Measurements from ENCODE around the gene FOXP2. TPM values are rescaled to one million over a fixed set of nuclear protein-coding genes. Genes with fewer than 3 reads are reported as not detected.

Gene FOXP2
- total and polyA plus RNA-seq, 2 of the 4 experiments (the other 2 are of a cell fraction), result 0.89 to 1.1 TPM

DNA sequence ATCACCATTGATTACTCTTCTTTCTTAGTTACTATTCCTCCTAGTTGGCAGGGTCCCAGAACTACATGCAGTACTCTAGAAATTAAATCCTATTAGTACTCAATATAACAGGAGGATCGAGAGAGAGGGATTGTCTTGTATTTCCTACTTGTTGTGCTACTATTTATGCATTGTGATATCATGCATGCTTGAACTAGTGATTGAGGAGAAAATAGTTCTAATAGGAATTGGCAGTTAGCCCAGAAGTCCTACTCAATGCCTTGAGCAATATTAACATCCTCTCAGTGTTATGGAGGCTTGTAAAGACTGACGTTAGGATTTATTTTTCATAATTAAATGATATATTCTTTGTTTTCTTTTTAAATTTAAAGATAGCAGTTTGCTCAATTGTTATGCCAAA is 67.4 kb downstream of the FOXP2 start:
- no peaks in the 10 kb centered on the region for H3K9me3 ChIP-seq (ENCODE audit: control insufficient read depth, insufficient read depth, low read length)
- no TSS peak for BruUV-seq (replicated peaks)
- no peak overlapping the region for H3K56ac ChIP-seq (ENCODE audit: extremely low read depth, insufficient read depth, low read length)
- H2BK20ac ChIP-seq (ENCODE audit: low read depth, low read length), result no peak overlapping the region
- H3K9me1 ChIP-seq (ENCODE audit: insufficient read depth, low read length), result no peaks in the 10 kb centered on the region
- no peak overlapping the region for H2AK9ac ChIP-seq (replicated peaks; ENCODE audit: low read depth, low read length, poor library complexity)
- no peak overlapping the region for H2BK15ac ChIP-seq (ENCODE audit: low read depth, low read length)
- dilution Hi-C loops (cut with HindIII; ENCODE audit: low sequenced_read_pairs, unreplicated experiment) (no loop called here), intact Hi-C loops (cut with micrococcal nuclease) (no loop called here), in situ Hi-C loops (cut with MboI; ENCODE audit: low sequenced_read_pairs) (no loop called here)
- H3K36me3 ChIP-seq (ENCODE audit: control insufficient read depth, insufficient read depth, low read length), result no peaks in the 10 kb centered on the region
- no peak overlapping the region for H4K5ac ChIP-seq (ENCODE audit: low read depth, low read length)
- POLR2A ChIA-PET (ENCODE audit: unreplicated experiment), result no interaction called here
- no peak overlapping the region for H3K4me3 ChIP-seq (ENCODE audit: insufficient read depth, low read depth, low read length)
- no CpG with 5 or more reads among the region's 2 CpGs for WGBS, 2 experiments (ENCODE audit: extremely low coverage in 2 of 2, insufficient read length in 1 of 2)
- H4K8ac ChIP-seq (ENCODE audit: low read depth in 2 of 2, low read length in 2 of 2), result no peak overlapping the region
- H2BK5ac ChIP-seq (ENCODE audit: low read depth, low read length, poor library complexity, severe bottlenecking), result no peak overlapping the region
- no peak overlapping the region for H3K27ac ChIP-seq (ENCODE audit: insufficient read depth, low read length)
- no peak overlapping the region for H3K9ac ChIP-seq (ENCODE audit: low read depth, low read length)
- no peaks in the 10 kb centered on the region for H4K20me1 ChIP-seq (ENCODE audit: insufficient read depth, low read length)
- no peak overlapping the region for H3K18ac ChIP-seq (ENCODE audit: low read depth, low read length)
- TF ChIP-seq BHLHE40 (IDR thresholded peaks at IDR 0.05; ENCODE audit: low read depth, low read length) (no peak), CEBPB (IDR thresholded peaks at IDR 0.05; ENCODE audit: low read depth, low read length) (peak; percentile 41; the same call in 1 of the 2 replicates), CHD1 (IDR thresholded peaks at IDR 0.05; ENCODE audit: low read depth, low read length) (no peak)
- DNase-seq, result peak; percentile 69
- H3K14ac ChIP-seq (replicated peaks; ENCODE audit: low read depth, low read length), result no peak overlapping the region
- no peaks in the 10 kb centered on the region for H3K79me1 ChIP-seq (ENCODE audit: low read depth in 1 of 2, low read length in 2 of 2)
- no peak for ATAC-seq (ENCODE audit: low read depth)
- CTCF ChIA-PET, result no interaction called here
- no peak overlapping the region for H3K23ac ChIP-seq (ENCODE audit: low read depth, low read length)
- H2AFZ ChIP-seq (replicated peaks; ENCODE audit: low read length, poor library complexity), result no peak overlapping the region
- H2BK120ac ChIP-seq (ENCODE audit: low read depth, low read length), result no peak overlapping the region
- H3K4me1 ChIP-seq (ENCODE audit: control insufficient read depth, insufficient read depth, low read length), result no peaks in the 10 kb centered on the region
- no peak overlapping the region for H2AK5ac ChIP-seq (ENCODE audit: low read depth, low read length)
- H4K91ac ChIP-seq (ENCODE audit: insufficient read depth, low read depth, low read length), result no peak overlapping the region
- H3K4ac ChIP-seq (ENCODE audit: low read depth, low read length), result no peak overlapping the region
- H3K4me2 ChIP-seq (ENCODE audit: low read depth, low read length), result no peak overlapping the region
- H3K27me3 ChIP-seq (ENCODE audit: control insufficient read depth, insufficient read depth, low read length), result no peaks in the 10 kb centered on the region

Measured in IMR-90 (cell line).